Body of pancreas (tissue), 4 donors: Measurements from ENCODE around the gene TTYH2.

Experiments used
- CTCF ChIP-seq, 7 experiments: fragments of 450-650 bp in 4 of 7; fragments of 200-600 bp in 3 of 7; sonication (generic) in 3 of 7; IDR thresholded peaks; one replicate each; pipeline ENCODE4 v1.5.1; 2016 to 2019; ENCODE audit warnings: antibody characterized with exemption in 7 of 7
- POLR2A ChIP-seq, 3 donors: fragments of 450-650 bp; IDR thresholded peaks; one replicate each; pipeline ENCODE4 v1.6.1; 2016; ENCODE audit warnings: antibody characterized with exemption in 3 of 3, mild to moderate bottlenecking in 2 of 3

- TF ChIP-seq CTCF (IDR thresholded peaks at IDR 0.05) (no peak), POLR2A (IDR thresholded peaks at IDR 0.05) (no peak)
Measured at GRCh38 chr17:74262601-74263000, 49.2 kb downstream of the TTYH2 start.
